IMR-90 (cell line): ENCODE data around the gene CASZ1. TPM values are rescaled to one million over a fixed set of nuclear protein-coding genes. Genes with fewer than 3 reads are reported as not detected.

Source experiments
- ATAC-seq: fragments of 200-7000 bp; cut with Tn5 transposase; 2 replicates; pipeline ENCODE4 v1.9.1; 2020; ENCODE audit warnings: low read depth, mild to moderate bottlenecking, moderate library complexity
- BruUV-seq: library from RNA; stranded (reverse); fragments of 400-500 nt; replicated peaks from 2 replicates; lab custom pipeline; 2021; lab: Mats Ljungman, UMichigan
- CTCF ChIA-PET: fragments of 300-600 bp; formaldehyde crosslinking; extraction: SDS; loops from one replicate; lab custom pipeline; 2021; ENCODE audit warnings: antibody characterized with exemption; lab: Yijun Ruan, JAX
- POLR2A ChIA-PET: fragments of 300-600 bp; sonication (Branson Sonifier 250); formaldehyde crosslinking; loops from one replicate; lab custom pipeline; 2022; ENCODE audit warnings: antibody characterized with exemption; ENCODE audit not compliant: unreplicated experiment; lab: Charles Lee
- DNase-seq: peaks from one replicate; pipeline ENCODE4 v3.0.0; 2013
- H2AFZ ChIP-seq: replicated peaks from 2 replicates; pipeline ENCODE3; 2013; ENCODE audit warnings: low read length, mild to moderate bottlenecking; ENCODE audit not compliant: poor library complexity
- H2AK5ac ChIP-seq: 2 replicates; pipeline ENCODE4 v1.6.1; 2013; ENCODE audit warnings: low read depth, low read length, inconsistent platforms
- H2AK9ac ChIP-seq: replicated peaks from 2 replicates; pipeline ENCODE3; 2013; ENCODE audit warnings: mild to moderate bottlenecking, low read depth, low read length, moderate library complexity; ENCODE audit not compliant: poor library complexity
- H2BK120ac ChIP-seq: 2 replicates; pipeline ENCODE4 v1.6.1; 2013; ENCODE audit warnings: low read depth, low read length, inconsistent platforms
- H2BK15ac ChIP-seq: 3 replicates; pipeline ENCODE4 v1.6.1; 2013; ENCODE audit warnings: low read depth, low read length, inconsistent platforms
- H2BK20ac ChIP-seq: 2 replicates; pipeline ENCODE4 v1.6.1; 2013; ENCODE audit warnings: low read depth, mild to moderate bottlenecking, inconsistent platforms, low read length, moderate library complexity
- H2BK5ac ChIP-seq: 2 replicates; pipeline ENCODE4 v1.6.1; 2013; ENCODE audit warnings: mild to moderate bottlenecking, low read depth, low read length, inconsistent platforms; ENCODE audit not compliant: poor library complexity, severe bottlenecking
- H3K14ac ChIP-seq: replicated peaks from 2 replicates; pipeline ENCODE4 v1.6.1; 2013; ENCODE audit warnings: low read depth, low read length, inconsistent platforms
- H3K18ac ChIP-seq: 2 replicates; pipeline ENCODE4 v1.6.1; 2013; ENCODE audit warnings: low read depth, low read length, control low read depth
- H3K23ac ChIP-seq: 2 replicates; pipeline ENCODE4 v1.6.1; 2013; ENCODE audit warnings: low read depth, low read length, inconsistent platforms
- H3K27ac ChIP-seq: 2 replicates; pipeline ENCODE4 v1.5.1; 2013; ENCODE audit warnings: mild to moderate bottlenecking, control low read depth, low read length; ENCODE audit not compliant: insufficient read depth
- H3K27me3 ChIP-seq: 2 replicates; pipeline ENCODE4 v1.6.1; 2013; ENCODE audit warnings: low read length; ENCODE audit not compliant: control insufficient read depth, insufficient read depth
- H3K36me3 ChIP-seq: 2 replicates; pipeline ENCODE4 v1.6.1; 2013; ENCODE audit warnings: low read length, mixed read lengths; ENCODE audit not compliant: control insufficient read depth, insufficient read depth
- H3K4ac ChIP-seq: 2 replicates; pipeline ENCODE4 v1.6.1; 2013; ENCODE audit warnings: low read depth, low read length, inconsistent platforms
- H3K4me1 ChIP-seq: 2 replicates; pipeline ENCODE4 v1.6.1; 2013; ENCODE audit warnings: low read length, mixed read lengths; ENCODE audit not compliant: control insufficient read depth, insufficient read depth
- H3K4me2 ChIP-seq: 2 replicates; pipeline ENCODE4 v1.6.1; 2013; ENCODE audit warnings: low read depth, mild to moderate bottlenecking, control low read depth, low read length, moderate library complexity
- H3K4me3 ChIP-seq: 2 replicates; pipeline ENCODE4 v1.5.1; 2013; ENCODE audit warnings: low read depth, mild to moderate bottlenecking, control low read depth, low read length, moderate library complexity; ENCODE audit not compliant: insufficient read depth
- H3K56ac ChIP-seq: 2 replicates; pipeline ENCODE4 v1.6.1; 2013; ENCODE audit warnings: low read length, inconsistent platforms; ENCODE audit not compliant: insufficient read depth; ENCODE audit errors: extremely low read depth
- H3K79me1 ChIP-seq, 2 experiments: 2 replicates each; pipeline ENCODE4 v1.6.1; 2013; ENCODE audit warnings: low read length in 2 of 2, inconsistent platforms in 1 of 2, low read depth in 1 of 2
- H3K9ac ChIP-seq: 2 replicates; pipeline ENCODE4 v1.6.1; 2013; ENCODE audit warnings: low read depth, low read length, control low read depth
- H3K9me1 ChIP-seq: 2 replicates; pipeline ENCODE4 v1.6.1; 2013; ENCODE audit warnings: low read length, inconsistent platforms; ENCODE audit not compliant: insufficient read depth
- H3K9me3 ChIP-seq: 2 replicates; pipeline ENCODE4 v1.6.1; 2013; ENCODE audit warnings: low read length; ENCODE audit not compliant: control insufficient read depth, insufficient read depth
- H4K20me1 ChIP-seq: 2 replicates; pipeline ENCODE4 v1.6.1; 2013; ENCODE audit warnings: low read length, inconsistent platforms; ENCODE audit not compliant: insufficient read depth
- H4K5ac ChIP-seq: 2 replicates; pipeline ENCODE4 v1.6.1; 2013; ENCODE audit warnings: mild to moderate bottlenecking, low read depth, low read length, control low read depth
- H4K8ac ChIP-seq, 2 experiments: 2 replicates each; pipeline ENCODE4 v1.6.1; 2013; ENCODE audit warnings: low read depth in 2 of 2, low read length in 2 of 2, control low read depth in 1 of 2, inconsistent platforms in 1 of 2
- H4K91ac ChIP-seq: 2 replicates; pipeline ENCODE4 v1.6.1; 2013; ENCODE audit warnings: low read depth, low read length, inconsistent platforms; ENCODE audit not compliant: insufficient read depth
- CTCF ChIP-seq: conservative IDR thresholded peaks from 2 replicates; pipeline ENCODE4 v1.5.1; 2012; ENCODE audit warnings: mild to moderate bottlenecking, low read depth, low read length, improper control_type of control experiment
- FOS ChIP-seq: fragments of 150-350 bp; IDR thresholded peaks from 2 replicates; pipeline ENCODE4 v1.6.1; 2016; ENCODE audit warnings: low read depth, low read length
- MAFK ChIP-seq: IDR thresholded peaks from 2 replicates; pipeline ENCODE4 v1.6.1; 2012; ENCODE audit warnings: low read depth, low read length, improper control_type of control experiment
- MAZ ChIP-seq: IDR thresholded peaks from 2 replicates; pipeline ENCODE4 v1.6.1; 2012; ENCODE audit warnings: low read depth, mild to moderate bottlenecking, low read length, improper control_type of control experiment, moderate library complexity, borderline replicate concordance
- RFX5 ChIP-seq: IDR thresholded peaks from 2 replicates; pipeline ENCODE4 v1.8.0; 2012; ENCODE audit warnings: low read depth, mild to moderate bottlenecking, low read length, moderate library complexity
- SMC3 ChIP-seq: fragments of 150-350 bp; IDR thresholded peaks from 2 replicates; pipeline ENCODE4 v1.6.1; 2016; ENCODE audit warnings: low read depth, mild to moderate bottlenecking, antibody characterized with exemption, low read length, moderate library complexity
- WGBS, 2 experiments: methylation state at CpG; one replicate each; pipeline versions ENCODE4 v1.1.5 to v1.1.7; 2013; ENCODE audit warnings: missing lambda C conversion rate in 2 of 2; ENCODE audit not compliant: insufficient read length in 1 of 2; ENCODE audit errors: extremely low coverage in 2 of 2; 5-methylcytosine and 5-hydroxymethylcytosine counted together
- dilution Hi-C: fragments of 300-500 bp; cut with HindIII; formaldehyde crosslinking; loops from one replicate; pipeline ENCODE4 v1.14.3; 2018; ENCODE audit warnings: low sequenced_read_pairs; ENCODE audit not compliant: unreplicated experiment
- in situ Hi-C: fragments of 300-500 bp; cut with MboI; formaldehyde crosslinking; loops from 3 replicates; pipeline ENCODE4 v1.14.3; 2019; ENCODE audit warnings: low sequenced_read_pairs, inconsistent platforms, mixed read lengths
- intact Hi-C: fragments of 100-400 bp; cut with micrococcal nuclease; formaldehyde crosslinking; loops from 2 replicates; pipeline ENCODE4 v1.10.0; 2022
- polyA plus RNA-seq, 3 experiments: library from polyadenylated mRNA; depleted of rRNA; stranded (reverse); fragments of >200 nt; gene quantifications; 2 replicates each; pipeline ENCODE4 v1.2.3, GENCODE V29; 2012; ENCODE audit warnings: low replicate concordance in 1 of 3
- total RNA-seq: library from RNA; depleted of rRNA; stranded (reverse); fragments of >200 nt; gene quantifications from 2 replicates; pipeline ENCODE4 v1.2.3, GENCODE V29; 2012

Gene CASZ1
- total and polyA plus RNA-seq, 2 of the 4 experiments (the other 2 are of a cell fraction) = 0.18 to 0.24 TPM

- ATAC-seq = no peak
- in situ Hi-C loops = no loop called here
These were observed 17.2 kb downstream of the CASZ1 start for GRCh38 chr1:10779201-10779600.

More at GRCh38 chr1:10779201-10779600, 17.2 kb downstream of the CASZ1 start:
- Histone ChIP-seq H3K9me1 (no peaks in the 10 kb centered on the region), H3K9me3 (no peaks in the 10 kb centered on the region), H2BK5ac (no peak overlapping the region), H3K27me3 (peaks cover 62% of the 10 kb centered on the region), H3K27ac (no peak overlapping the region), H2BK120ac (no peak overlapping the region), H3K36me3 (no peaks in the 10 kb centered on the region), H3K4me2 (no peak overlapping the region), H2AK9ac (no peak overlapping the region), H2AK5ac (no peak overlapping the region), H2BK15ac (no peak overlapping the region), H3K4ac (no peak overlapping the region), H3K23ac (no peak overlapping the region), H3K9ac (no peak overlapping the region), H2BK20ac (no peak overlapping the region), H3K56ac (no peak overlapping the region), H4K91ac (no peak overlapping the region), H3K4me3 (no peak overlapping the region), H4K8ac (no peak overlapping the region), H4K5ac (no peak overlapping the region), H4K20me1 (no peaks in the 10 kb centered on the region), H3K18ac (no peak overlapping the region), H3K14ac (no peak overlapping the region), H3K4me1 (no peaks in the 10 kb centered on the region), H2AFZ (no peak overlapping the region), H3K79me1 (no peaks in the 10 kb centered on the region)
- WGBS, 2 experiments = 100% methylated on average over 2 of the region's 18 CpGs; no CpG with 5 or more reads in 1 of the 2 experiments
- TF ChIP-seq MAZ = no peak
- TF ChIP-seq RFX5 = no peak
- TF ChIP-seq FOS = no peak
- TF ChIP-seq SMC3 = no peak
- no peak for TF ChIP-seq CTCF
- TF ChIP-seq MAFK = no peak
- BruUV-seq = no TSS peak
- intact Hi-C loops = no loop called here
- dilution Hi-C loops = no loop called here
- POLR2A ChIA-PET = no interaction called here
- DNase-seq = no peak
- CTCF ChIA-PET = no interaction called here
